NCI-H82 treated with DMSO at 0.1 percent for 48 hours (cell line): ENCODE data around the gene ACTL7B.
A peak's percentile ranks its signal among the peaks of the same experiment; 100 is the strongest.
"Not testable (repeated sequence)": the region's sequence is repeated elsewhere in the genome, so short reads cannot be mapped to it uniquely, and the experiment has no call there.

Experiments used
- DNase-seq: peaks from one replicate; lab custom pipeline; 2025; ENCODE audit not compliant: unreplicated experiment; lab: John Stamatoyannopoulos, UW

ACTL7B gene, protein sequence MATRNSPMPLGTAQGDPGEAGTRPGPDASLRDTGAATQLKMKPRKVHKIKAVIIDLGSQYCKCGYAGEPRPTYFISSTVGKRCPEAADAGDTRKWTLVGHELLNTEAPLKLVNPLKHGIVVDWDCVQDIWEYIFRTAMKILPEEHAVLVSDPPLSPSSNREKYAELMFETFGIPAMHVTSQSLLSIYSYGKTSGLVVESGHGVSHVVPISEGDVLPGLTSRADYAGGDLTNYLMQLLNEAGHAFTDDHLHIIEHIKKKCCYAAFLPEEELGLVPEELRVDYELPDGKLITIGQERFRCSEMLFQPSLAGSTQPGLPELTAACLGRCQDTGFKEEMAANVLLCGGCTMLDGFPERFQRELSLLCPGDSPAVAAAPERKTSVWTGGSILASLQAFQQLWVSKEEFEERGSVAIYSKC

GRCh38 chr9:108855888-108856287 is at the start of gene ACTL7B:
ACTL7B (minus strand) TSS chr9:108855986; CDS start chr9:108855930, 56 bp downstream.
- DNase-seq: no peak

GRCh38 chr9:108905494-108905893 is 49.7 kb upstream of the ACTL7B start:
- DNase-seq: no peak

GRCh38 chr9:108904161-108904560 is 48.4 kb upstream of the ACTL7B start:
- DNase-seq: no peak

- no peak for DNase-seq
Observed at GRCh38 chr9:108903420-108904103, 47.8 kb upstream of the ACTL7B start.

- no peak for DNase-seq
Observed at GRCh38 chr9:108900176-108900575, 44.4 kb upstream of the ACTL7B start.

GRCh38 chr9:108899023-108899695 is 43.4 kb upstream of the ACTL7B start:
- not testable (repeated sequence) for DNase-seq

- no peak for DNase-seq
Observed at GRCh38 chr9:108897324-108898096, 41.7 kb upstream of the ACTL7B start.

GRCh38 chr9:108894225-108894997 is 38.6 kb upstream of the ACTL7B start:
- no peak for DNase-seq

DNA sequence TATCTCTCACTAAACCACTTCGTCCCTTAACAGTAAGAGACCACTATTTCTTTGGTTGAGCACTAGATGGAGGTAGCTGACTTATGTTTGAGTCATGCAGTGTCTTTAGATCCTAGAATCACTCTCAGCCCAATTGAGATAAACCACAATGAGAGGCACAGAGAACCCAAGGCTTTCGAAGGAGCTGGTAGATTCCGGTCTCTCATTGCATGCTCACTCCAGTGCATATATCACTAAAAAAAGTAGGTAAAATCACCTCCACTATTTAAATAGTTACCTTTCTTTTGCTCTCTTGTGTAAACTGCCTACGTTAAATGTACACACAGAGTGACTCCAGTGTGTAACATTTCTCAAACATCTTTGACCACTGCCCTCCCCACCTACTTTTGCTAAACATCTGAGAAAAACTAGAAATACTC is 33.9 kb upstream of the ACTL7B start:
- DNase-seq: no peak

DNA sequence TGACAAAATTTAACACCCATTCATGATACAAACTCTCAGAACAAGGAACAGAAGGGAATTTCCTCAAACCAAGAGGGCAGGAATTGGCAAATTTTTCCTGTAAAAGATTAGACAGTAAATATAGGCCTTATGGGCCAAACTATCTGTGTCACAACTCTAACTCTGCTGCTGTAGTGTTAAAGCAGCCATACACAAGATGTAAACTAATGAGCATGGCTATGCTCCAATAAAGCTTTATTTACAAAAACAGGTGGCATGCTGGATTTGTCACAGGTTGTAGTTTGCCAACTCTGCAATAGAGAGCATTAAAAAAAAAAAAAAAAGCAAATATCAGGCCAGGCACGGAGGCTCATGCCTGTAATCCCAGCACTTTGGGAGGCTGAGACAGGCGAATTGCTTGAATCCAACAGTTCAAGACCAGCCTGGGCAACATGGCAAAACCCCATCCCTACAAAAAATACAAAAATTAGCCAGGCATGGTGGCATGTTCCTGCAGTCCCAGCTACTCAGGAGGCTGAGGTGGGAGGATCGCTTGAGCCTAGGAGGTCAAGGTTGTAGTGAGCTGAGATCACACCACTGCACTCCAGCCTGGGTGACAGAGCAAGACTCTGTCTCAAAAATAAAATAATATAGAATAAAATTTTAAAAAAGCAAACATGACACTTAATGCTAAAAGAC is 30.9 kb upstream of the ACTL7B start:
- DNase-seq: not testable (repeated sequence)

GRCh38 chr9:108885643-108886348 is 30.0 kb upstream of the ACTL7B start:
- DNase-seq: peak; percentile 27

- DNase-seq: no peak
Observed at GRCh38 chr9:108884701-108885100, 28.9 kb upstream of the ACTL7B start.

DNA sequence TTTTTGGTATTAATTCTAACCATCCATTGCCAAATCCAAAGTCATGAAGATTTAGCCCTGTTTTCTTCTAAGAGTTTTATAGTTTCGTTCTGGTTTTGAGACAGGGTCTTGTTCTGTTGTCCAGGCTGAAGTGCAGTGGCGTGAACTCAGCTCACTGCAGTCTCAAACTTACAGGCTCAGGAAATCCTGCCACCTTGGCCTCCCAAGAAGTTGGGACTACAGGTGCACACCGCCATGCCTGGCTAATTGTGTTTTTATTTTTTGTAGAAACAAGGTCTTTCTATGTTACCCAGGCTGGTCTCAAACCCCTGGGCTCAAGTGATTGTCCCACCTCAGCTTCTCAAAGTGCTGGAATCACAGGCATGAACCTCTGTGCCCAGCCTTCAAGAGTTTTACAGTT is 27.3 kb upstream of the ACTL7B start:
- no peak for DNase-seq

GRCh38 chr9:108882052-108882888 is 26.5 kb upstream of the ACTL7B start:
- DNase-seq: no peak

DNA sequence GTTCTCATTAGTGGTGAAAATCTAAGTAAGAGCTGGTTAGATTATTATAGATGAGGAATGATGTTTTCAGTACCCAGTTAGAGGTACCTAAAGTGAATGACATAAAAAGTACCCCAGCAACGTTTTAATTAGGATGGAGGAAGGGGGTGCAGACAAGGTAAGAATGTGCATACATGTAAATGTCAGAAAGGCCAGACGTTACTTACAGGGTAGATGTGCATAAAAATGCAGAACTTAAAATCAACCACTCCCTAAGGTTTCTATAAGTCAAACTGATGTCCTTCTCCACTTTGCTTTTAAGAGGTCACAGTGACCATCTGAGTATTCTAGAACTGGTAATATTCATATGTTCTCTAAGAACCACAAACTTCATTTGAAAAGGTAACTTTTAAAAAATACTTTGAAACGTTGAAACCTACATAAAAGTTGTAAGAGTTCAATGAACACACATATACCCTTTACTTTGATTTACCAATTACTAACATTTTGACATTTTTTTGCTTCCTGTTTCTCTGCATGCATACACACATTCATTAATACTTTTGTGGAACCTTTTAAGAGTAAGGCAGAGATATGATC is 25.0 kb upstream of the ACTL7B start:
- no peak for DNase-seq

- no peak for DNase-seq
Observed at GRCh38 chr9:108877524-108877923, 21.7 kb upstream of the ACTL7B start.

DNA sequence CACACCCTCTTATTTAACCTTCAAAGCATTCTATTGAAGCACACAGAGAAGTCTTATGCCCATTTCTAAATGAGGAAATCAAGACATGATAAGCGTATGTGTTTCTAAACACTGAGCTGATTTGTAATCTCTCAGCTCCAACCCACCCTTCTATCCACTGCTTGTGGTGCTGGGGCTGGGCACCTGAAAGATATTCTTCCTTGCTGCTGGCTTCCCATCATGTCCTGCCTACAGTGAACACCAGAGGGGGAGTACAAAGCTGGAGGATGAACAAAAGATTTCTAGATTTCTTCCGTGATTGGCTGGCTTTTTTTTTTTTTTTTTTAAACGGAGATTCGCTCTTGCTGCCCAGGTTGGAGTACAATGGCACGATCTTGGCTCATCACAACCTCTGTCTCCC is 20.6 kb upstream of the ACTL7B start:
- no peak for DNase-seq
